ENCODE data around the gene MACF1. TPM values are rescaled to one million over a fixed set of nuclear protein-coding genes. Genes with fewer than 3 reads are reported as not detected.
"Not testable (repeated sequence)": the region's sequence is repeated elsewhere in the genome, so short reads cannot be mapped to it uniquely, and the experiment has no call there.

Gene MACF1
- total RNA-seq, 1 experiment from 2014 or later, result 189 TPM

DNA sequence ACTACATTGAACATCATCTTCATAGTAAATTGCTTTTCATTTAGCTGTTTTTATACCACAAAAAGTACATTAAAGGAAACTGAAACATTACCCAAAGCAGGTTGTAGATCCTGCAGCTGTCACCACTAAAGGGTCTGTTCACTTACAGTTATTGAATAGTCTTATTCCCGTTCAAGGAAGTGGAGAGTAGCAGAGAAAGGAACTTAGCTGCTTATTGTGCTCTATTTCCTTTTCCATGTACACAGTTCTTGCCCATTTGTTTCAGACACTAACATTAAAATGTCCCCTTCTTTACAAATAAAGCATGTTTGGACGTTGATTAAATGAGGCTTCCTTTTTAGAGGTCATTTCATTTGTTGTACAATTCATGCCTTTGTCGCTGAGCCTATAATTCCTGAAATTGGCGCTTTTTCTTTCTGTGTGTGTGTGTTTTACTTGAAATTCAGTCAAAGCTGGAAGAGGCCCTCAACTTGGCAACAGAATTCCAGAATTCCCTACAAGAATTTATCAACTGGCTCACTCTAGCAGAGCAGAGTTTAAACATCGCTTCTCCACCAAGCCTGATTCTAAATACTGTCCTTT lies 242.6 kb downstream of the MACF1 start:
- intact Hi-C loops (cut with micrococcal nuclease; ENCODE audit: unreplicated experiment), result no loop called here

DNA sequence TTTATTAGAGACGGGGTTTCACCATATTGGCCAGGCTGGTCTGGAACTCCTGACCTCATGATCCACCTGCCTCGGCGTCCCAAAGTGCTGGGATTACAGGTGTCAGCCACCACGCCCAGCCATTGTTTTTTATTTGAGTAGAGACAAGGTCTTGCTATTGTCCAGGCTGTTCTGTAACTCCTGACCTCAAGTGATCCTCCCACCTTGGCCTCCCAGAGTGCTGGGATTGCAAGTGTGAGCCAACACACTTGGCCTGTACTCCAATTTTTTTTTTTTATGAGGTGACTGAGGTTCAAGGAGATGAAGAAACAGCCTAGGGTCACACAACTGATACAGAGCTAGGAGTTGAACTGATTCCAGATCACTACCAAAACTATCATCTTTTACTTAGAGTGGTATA lies 245.5 kb downstream of the MACF1 start:
- H2AFZ ChIP-seq; POLR2A ChIA-PET (ENCODE audit: unreplicated experiment); H3K4me3 ChIP-seq; H3K4me2 ChIP-seq; H3K79me2 ChIP-seq (ENCODE audit: low read depth); H4K20me1 ChIP-seq (ENCODE audit: insufficient read depth); H3K9me2 ChIP-seq (ENCODE audit: insufficient read depth); H3K9me3 ChIP-seq (ENCODE audit: insufficient read depth, low read depth); intact Hi-C loops (cut with micrococcal nuclease; ENCODE audit: unreplicated experiment); H3K27me3 ChIP-seq (ENCODE audit: insufficient read depth, low read depth); BruUV-seq (replicated peaks); H3F3A ChIP-seq (ENCODE audit: insufficient read depth, low read depth); DNase-seq; H3K27ac ChIP-seq; H3K4me1 ChIP-seq (replicated peaks; ENCODE audit: insufficient read depth): not testable (repeated sequence)
- CTCF ChIA-PET, result interaction anchor here (0.6 kb wide), 1 partner anchor 103 kb away, joined by 3 read pairs; no protein-coding TSS in a partner anchor
- peaks cover 53% of the 10 kb centered on the region for H3K36me3 ChIP-seq (ENCODE audit: low read depth)

More for the DNA sequence above, 242.6 kb downstream of the MACF1 start:
- Histone ChIP-seq H3F3A (ENCODE audit: insufficient read depth, low read depth) (no peaks in the 10 kb centered on the region), H3K79me2 (ENCODE audit: low read depth) (no peaks in the 10 kb centered on the region), H2AFZ (no peak overlapping the region), H3K4me2 (no peak overlapping the region), H3K9me2 (ENCODE audit: insufficient read depth) (no peaks in the 10 kb centered on the region), H3K36me3 (ENCODE audit: low read depth) (peaks cover 48% of the 10 kb centered on the region), H3K4me3 (no peak overlapping the region), H3K27me3 (ENCODE audit: insufficient read depth, low read depth) (no peaks in the 10 kb centered on the region), H4K20me1 (ENCODE audit: insufficient read depth) (no peaks in the 10 kb centered on the region), H3K4me1 (replicated peaks; ENCODE audit: insufficient read depth) (no peaks in the 10 kb centered on the region), H3K9me3 (ENCODE audit: insufficient read depth, low read depth) (no peaks in the 10 kb centered on the region), H3K27ac (no peak overlapping the region)
- DNase-seq, result no peak
- ChIA-PET POLR2A (ENCODE audit: unreplicated experiment) (no interaction called here), CTCF (no interaction called here)
- TF ChIP-seq EZH2 (IDR thresholded peaks at IDR 0.05; ENCODE audit: low read depth), result no peak
- TF ChIP-seq, protein P1, sequence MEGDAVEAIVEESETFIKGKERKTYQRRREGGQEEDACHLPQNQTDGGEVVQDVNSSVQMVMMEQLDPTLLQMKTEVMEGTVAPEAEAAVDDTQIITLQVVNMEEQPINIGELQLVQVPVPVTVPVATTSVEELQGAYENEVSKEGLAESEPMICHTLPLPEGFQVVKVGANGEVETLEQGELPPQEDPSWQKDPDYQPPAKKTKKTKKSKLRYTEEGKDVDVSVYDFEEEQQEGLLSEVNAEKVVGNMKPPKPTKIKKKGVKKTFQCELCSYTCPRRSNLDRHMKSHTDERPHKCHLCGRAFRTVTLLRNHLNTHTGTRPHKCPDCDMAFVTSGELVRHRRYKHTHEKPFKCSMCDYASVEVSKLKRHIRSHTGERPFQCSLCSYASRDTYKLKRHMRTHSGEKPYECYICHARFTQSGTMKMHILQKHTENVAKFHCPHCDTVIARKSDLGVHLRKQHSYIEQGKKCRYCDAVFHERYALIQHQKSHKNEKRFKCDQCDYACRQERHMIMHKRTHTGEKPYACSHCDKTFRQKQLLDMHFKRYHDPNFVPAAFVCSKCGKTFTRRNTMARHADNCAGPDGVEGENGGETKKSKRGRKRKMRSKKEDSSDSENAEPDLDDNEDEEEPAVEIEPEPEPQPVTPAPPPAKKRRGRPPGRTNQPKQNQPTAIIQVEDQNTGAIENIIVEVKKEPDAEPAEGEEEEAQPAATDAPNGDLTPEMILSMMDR (conservative IDR thresholded peaks at IDR 0.05), result no peak
- BruUV-seq (replicated peaks), result no TSS peak

DNA sequence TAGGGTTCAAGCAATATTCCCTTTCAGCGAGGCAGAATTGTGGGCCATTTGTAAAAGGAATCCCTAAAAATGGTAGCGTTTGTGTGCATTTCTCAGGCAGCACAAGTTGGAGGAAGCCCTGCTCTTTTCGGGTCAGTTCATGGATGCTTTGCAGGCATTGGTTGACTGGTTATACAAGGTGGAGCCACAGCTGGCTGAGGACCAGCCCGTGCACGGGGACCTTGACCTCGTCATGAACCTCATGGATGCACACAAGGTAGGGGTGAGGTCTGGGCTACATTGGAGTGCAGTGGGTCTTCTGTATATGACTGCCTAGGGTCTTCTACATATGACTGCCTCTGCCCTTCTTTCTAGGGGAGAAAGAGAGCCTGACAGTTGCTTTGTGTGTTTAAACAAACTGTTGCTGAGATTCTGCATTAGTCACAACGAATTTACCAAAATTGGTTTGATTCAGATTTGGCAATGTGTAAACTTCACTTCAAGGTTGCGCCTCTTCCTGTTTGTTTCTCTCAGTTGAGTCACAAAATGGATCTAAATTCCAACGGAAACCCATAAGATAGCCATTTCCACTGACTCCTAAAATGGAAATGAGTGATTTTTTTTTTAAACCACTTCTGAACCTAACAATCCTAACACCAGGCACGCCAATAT lies 246.6 kb downstream of the MACF1 start:
- no peaks in the 10 kb centered on the region for H3K27me3 ChIP-seq (ENCODE audit: insufficient read depth, low read depth)
- H3K4me3 ChIP-seq, result no peak overlapping the region
- DNase-seq, result no peak
- ChIA-PET POLR2A (ENCODE audit: unreplicated experiment) (no interaction called here), CTCF (no interaction called here)
- TF ChIP-seq, protein P1 (conservative IDR thresholded peaks at IDR 0.05), result no peak
- TF ChIP-seq EZH2 (IDR thresholded peaks at IDR 0.05; ENCODE audit: low read depth), result no peak
- H3K9me3 ChIP-seq (ENCODE audit: insufficient read depth, low read depth), result no peaks in the 10 kb centered on the region
- no peaks in the 10 kb centered on the region for H4K20me1 ChIP-seq (ENCODE audit: insufficient read depth)
- H3K4me1 ChIP-seq (replicated peaks; ENCODE audit: insufficient read depth), result no peaks in the 10 kb centered on the region
- BruUV-seq (replicated peaks), result no TSS peak
- no peaks in the 10 kb centered on the region for H3K9me2 ChIP-seq (ENCODE audit: insufficient read depth)
- H3K27ac ChIP-seq, result no peak overlapping the region
- H3K36me3 ChIP-seq (ENCODE audit: low read depth), result peaks cover 63% of the 10 kb centered on the region
- H2AFZ ChIP-seq, result no peak overlapping the region
- H3F3A ChIP-seq (ENCODE audit: insufficient read depth, low read depth), result no peaks in the 10 kb centered on the region
- H3K4me2 ChIP-seq, result no peak overlapping the region
- intact Hi-C loops (cut with micrococcal nuclease; ENCODE audit: unreplicated experiment), result no loop called here
- no peaks in the 10 kb centered on the region for H3K79me2 ChIP-seq (ENCODE audit: low read depth)

DNA sequence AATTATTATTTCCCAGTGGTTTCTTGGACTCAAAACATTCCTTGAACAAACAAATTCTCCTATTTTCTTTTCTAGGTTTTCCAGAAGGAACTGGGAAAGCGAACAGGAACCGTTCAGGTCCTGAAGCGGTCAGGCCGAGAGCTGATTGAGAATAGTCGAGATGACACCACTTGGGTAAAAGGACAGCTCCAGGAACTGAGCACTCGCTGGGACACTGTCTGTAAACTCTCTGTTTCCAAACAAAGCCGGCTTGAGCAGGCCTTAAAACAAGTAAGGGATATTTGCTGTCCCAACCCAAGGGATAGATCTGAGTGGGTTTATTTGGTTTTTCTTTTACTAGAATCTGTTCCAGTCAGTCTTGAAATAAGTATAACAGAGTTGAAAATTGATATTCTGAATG lies 247.6 kb downstream of the MACF1 start:
- TF ChIP-seq EZH2 (IDR thresholded peaks at IDR 0.05; ENCODE audit: low read depth), result no peak
- TF ChIP-seq, protein P1 (conservative IDR thresholded peaks at IDR 0.05), result no peak

More for the DNA sequence above, 247.6 kb downstream of the MACF1 start:
- H3K4me3 ChIP-seq, result no peak overlapping the region
- H3K79me2 ChIP-seq (ENCODE audit: low read depth), result no peaks in the 10 kb centered on the region
- H3F3A ChIP-seq (ENCODE audit: insufficient read depth, low read depth), result no peaks in the 10 kb centered on the region
- no peak overlapping the region for H2AFZ ChIP-seq
- no TSS peak for BruUV-seq (replicated peaks)
- no peak overlapping the region for H3K27ac ChIP-seq
- H3K27me3 ChIP-seq (ENCODE audit: insufficient read depth, low read depth), result no peaks in the 10 kb centered on the region
- H3K4me1 ChIP-seq (replicated peaks; ENCODE audit: insufficient read depth), result no peaks in the 10 kb centered on the region
- H4K20me1 ChIP-seq (ENCODE audit: insufficient read depth), result no peaks in the 10 kb centered on the region
- H3K9me2 ChIP-seq (ENCODE audit: insufficient read depth), result no peaks in the 10 kb centered on the region
- intact Hi-C loops (cut with micrococcal nuclease; ENCODE audit: unreplicated experiment), result no loop called here
- H3K9me3 ChIP-seq (ENCODE audit: insufficient read depth, low read depth), result no peaks in the 10 kb centered on the region
- H3K36me3 ChIP-seq (ENCODE audit: low read depth), result peaks cover 58% of the 10 kb centered on the region
- CTCF ChIA-PET, result no interaction called here
- DNase-seq, result no peak
- POLR2A ChIA-PET (ENCODE audit: unreplicated experiment), result no interaction called here
- no peak overlapping the region for H3K4me2 ChIP-seq

Measured in PC-9 (cell line).